ENCODE measurements around the gene SMPD1. TPM values are rescaled to one million over a fixed set of nuclear protein-coding genes. Genes with fewer than 3 reads are reported as not detected.

Gene SMPD1
- total RNA-seq, result 47.8 and 55.1 TPM in 2 replicates

GRCh38 chr11:6389905-6390717 lies at the start of gene SMPD1:
Gene SMPD1, plus strand, starts transcription at chr11:6390474. Its CDS starts 125 bp downstream, at chr11:6390599.

GRCh38 chr11:6419009-6419631 lies 28.8 kb downstream of the SMPD1 start, which contains the start of gene APBB1:
Gene APBB1, minus strand, starts transcription at chr11:6419094. Its CDS starts 7,747 bp downstream, at chr11:6411347.

DNA sequence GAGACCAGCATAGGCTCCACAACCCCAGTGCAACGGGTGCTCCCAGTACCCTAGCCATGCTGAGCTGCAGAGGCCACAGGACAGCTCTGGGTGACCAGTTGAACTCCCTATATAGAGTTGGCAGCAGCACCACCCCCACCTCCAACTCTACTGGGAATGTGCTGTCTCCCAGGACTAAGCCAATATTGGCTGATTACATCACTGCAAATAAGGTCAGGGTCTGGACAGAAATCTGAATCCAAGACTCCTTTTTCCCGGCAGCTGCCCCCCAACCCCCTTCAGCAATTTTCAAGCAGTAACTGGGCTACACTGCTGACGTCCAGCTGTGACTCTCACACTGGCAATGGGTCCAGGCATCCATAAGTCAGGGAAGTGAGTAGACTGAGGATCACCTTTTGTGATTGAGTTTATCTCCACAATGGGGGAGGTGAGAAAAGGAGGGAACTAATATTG lies 50.7 kb downstream of the SMPD1 start, which contains the start of gene HPX:
TSS of gene HPX (minus strand) at position 82 of the 453 bp plus-strand sequence. CDS start at position 58, 24 bp downstream.

Other genes with a start within 250 kb of the SMPD1 start
- gene OR52B2, start 220.1 kb upstream of the SMPD1 start, total RNA-seq, result not detected in 2 replicates
- gene OR52W1, start 191.2 kb upstream of the SMPD1 start, total RNA-seq, result not detected in 2 replicates
- gene C11orf42, start 184.9 kb upstream of the SMPD1 start, total RNA-seq, result not detected in 2 replicates
- 19.8 and 25.7 TPM in 2 replicates for gene FHIP1B, start 155.8 kb upstream of the SMPD1 start, total RNA-seq
- 0.12 TPM in 1 of 2 replicates, not detected in the other for gene CNGA4, start 151.4 kb upstream of the SMPD1 start, total RNA-seq
- not detected in 2 replicates for gene CCKBR, start 130.6 kb upstream of the SMPD1 start, total RNA-seq
- 469 and 520 TPM in 2 replicates for gene CAVIN3, start 70.0 kb upstream of the SMPD1 start, total RNA-seq
- 20.8 and 21.2 TPM in 2 replicates for gene APBB1, start 28.6 kb downstream of the SMPD1 start, total RNA-seq
- 0.29 TPM in 1 of 2 replicates, not detected in the other for gene HPX, start 50.5 kb downstream of the SMPD1 start, total RNA-seq
- 10.4 and 12.2 TPM in 2 replicates for gene TRIM3, start 83.5 kb downstream of the SMPD1 start, total RNA-seq
- 39.4 and 45.2 TPM in 2 replicates for gene ARFIP2, start 90.9 kb downstream of the SMPD1 start, total RNA-seq
- 19.1 and 31.7 TPM in 2 replicates for gene TIMM10B, start 91.0 kb downstream of the SMPD1 start, total RNA-seq
- 1.4 and 2.3 TPM in 2 replicates for gene DNHD1, start 106.8 kb downstream of the SMPD1 start, total RNA-seq
- gene RRP8, start 213.1 kb downstream of the SMPD1 start, total RNA-seq, result 6.7 and 14.0 TPM in 2 replicates
- 83.9 and 93.4 TPM in 2 replicates for gene ILK, start 213.3 kb downstream of the SMPD1 start, total RNA-seq
- 57.7 and 71.8 TPM in 2 replicates for gene TAF10, start 221.7 kb downstream of the SMPD1 start, total RNA-seq
- gene TPP1, start 228.9 kb downstream of the SMPD1 start, total RNA-seq, result 82.0 and 93.0 TPM in 2 replicates

Data from cardiac ventricle fibroblast (primary cell).